Karpas-422 (cell line): ENCODE data around the gene TEX2. TPM values are rescaled to one million over a fixed set of nuclear protein-coding genes. Genes with fewer than 3 reads are reported as not detected.
"Not testable (repeated sequence)": the region's sequence is repeated elsewhere in the genome, so short reads cannot be mapped to it uniquely, and the experiment has no call there.

Experiments
- DNase-seq: peaks from one replicate; pipeline ENCODE4 v3.0.0-alpha.2; 2015
- H2AFZ ChIP-seq: fragments of 200-600 bp; sonication (generic); 2 replicates; pipeline ENCODE4 v1.6.1; 2014; ENCODE audit warnings: antibody characterized with exemption, low read length, mixed read lengths
- H3K27ac ChIP-seq: fragments of 200-600 bp; sonication (generic); 2 replicates; pipeline ENCODE4 v1.5.1; 2014; ENCODE audit warnings: mild to moderate bottlenecking, low read length, moderate library complexity
- H3K27me3 ChIP-seq: fragments of 200-600 bp; sonication (generic); 2 replicates; pipeline ENCODE4 v1.6.1; 2014; ENCODE audit warnings: low read length, mixed read lengths
- H3K36me3 ChIP-seq: fragments of 200-600 bp; sonication (generic); 2 replicates; pipeline ENCODE4 v1.6.1; 2014; ENCODE audit warnings: low read length, mixed read lengths; ENCODE audit not compliant: insufficient read depth
- H3K4me1 ChIP-seq: fragments of 200-600 bp; sonication (generic); 2 replicates; pipeline ENCODE4 v1.6.1; 2014; ENCODE audit warnings: mild to moderate bottlenecking, low read length, mixed read lengths
- H3K4me2 ChIP-seq: fragments of 200-600 bp; sonication (generic); 2 replicates; pipeline ENCODE4 v1.6.1; 2014; ENCODE audit warnings: low read length, low read depth, mild to moderate bottlenecking; ENCODE audit not compliant: poor library complexity, severe bottlenecking
- H3K4me3 ChIP-seq: fragments of 200-600 bp; sonication (generic); 2 replicates; pipeline ENCODE4 v1.5.1; 2014; ENCODE audit warnings: mild to moderate bottlenecking, antibody characterized with exemption, low read length, mixed read lengths
- H3K79me2 ChIP-seq: fragments of 200-600 bp; sonication (generic); 2 replicates; pipeline ENCODE4 v1.6.1; 2014; ENCODE audit warnings: mild to moderate bottlenecking, low read length, mixed read lengths
- H3K9ac ChIP-seq: fragments of 200-600 bp; sonication (generic); 2 replicates; pipeline ENCODE4 v1.6.0; 2014; ENCODE audit warnings: low read length
- H3K9me2 ChIP-seq: fragments of 200-600 bp; sonication (generic), shearing (Covaris generic); replicated peaks from 2 replicates; pipeline ENCODE4 v1.6.0; 2014; ENCODE audit warnings: mild to moderate bottlenecking, low read length, moderate library complexity; ENCODE audit not compliant: insufficient read depth
- H3K9me3 ChIP-seq: fragments of 300-700, 200-600 bp; sonication (generic); 2 replicates; pipeline ENCODE4 v1.6.1; 2014; ENCODE audit warnings: low read length, mixed read lengths
- H4K20me1 ChIP-seq: fragments of 200-600 bp; sonication (generic); 2 replicates; pipeline ENCODE4 v1.6.1; 2014; ENCODE audit warnings: mild to moderate bottlenecking, antibody characterized with exemption, low read length, low read depth; ENCODE audit not compliant: insufficient read depth
- total RNA-seq: library from RNA; depleted of rRNA; stranded (reverse); fragments of >200 nt; shearing (Covaris generic); gene quantifications from 2 replicates; pipeline ENCODE4 v1.2.3, GENCODE V29; 2014; ENCODE audit warnings: low replicate concordance

TEX2 gene
- total RNA-seq, 1 experiment from 2014 or later = 5.5 TPM

- no peaks in the 10 kb centered on the region for H3K9me2 ChIP-seq
- H3K79me2 ChIP-seq = no peaks in the 10 kb centered on the region
- H3K9me3 ChIP-seq = no peaks in the 10 kb centered on the region
- H3K27me3 ChIP-seq = no peaks in the 10 kb centered on the region
- no peaks in the 10 kb centered on the region for H3K36me3 ChIP-seq
- no peak overlapping the region for H2AFZ ChIP-seq
- no peak for DNase-seq
- H3K4me2 ChIP-seq = no peak overlapping the region
- H3K9ac ChIP-seq = no peak overlapping the region
- H3K27ac ChIP-seq = no peak overlapping the region
- no peak overlapping the region for H3K4me3 ChIP-seq
- H3K4me1 ChIP-seq = no peaks in the 10 kb centered on the region
- H4K20me1 ChIP-seq = no peaks in the 10 kb centered on the region
Measured at GRCh38 chr17:64172510-64172909, 90.5 kb downstream of the TEX2 start.

DNA sequence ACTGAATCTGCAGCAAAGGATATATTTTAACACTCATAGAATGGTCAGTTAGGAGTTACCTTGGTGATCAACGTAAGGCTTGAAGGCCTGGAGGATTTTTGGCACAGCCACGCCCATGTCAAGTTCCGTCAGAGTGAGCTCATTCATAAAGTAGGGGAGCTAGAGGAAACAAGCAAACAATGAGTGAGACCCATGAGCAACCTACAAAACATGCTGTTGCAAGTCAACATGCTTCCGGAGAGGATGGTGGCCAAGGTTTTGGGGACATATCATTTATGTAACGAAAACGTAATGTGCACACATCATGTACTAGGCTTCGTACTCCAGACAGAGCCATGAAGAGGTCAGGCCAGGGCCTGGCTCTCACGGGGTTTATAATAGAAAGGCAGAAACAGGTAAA lies 92.0 kb downstream of the TEX2 start:
- H3K9ac ChIP-seq = no peak overlapping the region
- no peak overlapping the region for H2AFZ ChIP-seq
- no peaks in the 10 kb centered on the region for H3K27me3 ChIP-seq
- no peak overlapping the region for H3K4me3 ChIP-seq
- H3K9me2 ChIP-seq = no peaks in the 10 kb centered on the region
- no peaks in the 10 kb centered on the region for H3K9me3 ChIP-seq
- no peak for DNase-seq
- no peaks in the 10 kb centered on the region for H3K79me2 ChIP-seq
- H3K36me3 ChIP-seq = no peaks in the 10 kb centered on the region
- H4K20me1 ChIP-seq = no peaks in the 10 kb centered on the region
- H3K4me2 ChIP-seq = no peak overlapping the region
- no peaks in the 10 kb centered on the region for H3K4me1 ChIP-seq
- H3K27ac ChIP-seq = no peak overlapping the region

- H4K20me1 ChIP-seq = no peaks in the 10 kb centered on the region
- no peaks in the 10 kb centered on the region for H3K36me3 ChIP-seq
- H3K4me3 ChIP-seq = no peak overlapping the region
- no peak overlapping the region for H3K9ac ChIP-seq
- H3K4me1 ChIP-seq = no peaks in the 10 kb centered on the region
- H3K9me3 ChIP-seq = no peaks in the 10 kb centered on the region
- H3K9me2 ChIP-seq = no peaks in the 10 kb centered on the region
- no peak overlapping the region for H3K4me2 ChIP-seq
- H2AFZ ChIP-seq = no peak overlapping the region
- H3K27me3 ChIP-seq = no peaks in the 10 kb centered on the region
- no peaks in the 10 kb centered on the region for H3K79me2 ChIP-seq
- no peak overlapping the region for H3K27ac ChIP-seq
- no peak for DNase-seq
Measured at GRCh38 chr17:64170286-64170685, 92.8 kb downstream of the TEX2 start.

DNA sequence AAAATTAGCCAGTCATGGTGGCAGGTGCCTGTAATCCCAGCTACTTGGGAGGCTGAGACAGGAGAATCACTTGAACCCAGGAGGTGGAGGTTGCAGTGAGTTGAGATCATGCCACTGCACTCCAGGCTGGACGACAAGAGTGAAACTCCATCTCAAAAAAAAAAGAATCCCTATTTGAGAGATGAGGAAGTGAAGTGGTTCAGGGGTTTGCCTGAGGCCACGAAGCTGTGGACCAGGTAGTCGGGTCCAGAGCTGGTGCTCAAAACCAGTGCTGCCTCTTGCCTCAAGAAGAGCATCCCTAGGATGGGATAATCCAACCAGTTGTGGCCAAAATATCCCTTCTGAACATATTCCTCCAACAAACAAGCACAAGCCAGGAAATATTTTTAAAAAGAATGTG lies 95.4 kb downstream of the TEX2 start:
- not testable (repeated sequence) for H3K9me2 ChIP-seq, H2AFZ ChIP-seq, H3K4me3 ChIP-seq, H4K20me1 ChIP-seq, H3K79me2 ChIP-seq, H3K9ac ChIP-seq, H3K4me2 ChIP-seq, H3K36me3 ChIP-seq, H3K9me3 ChIP-seq, H3K4me1 ChIP-seq, DNase-seq, H3K27me3 ChIP-seq, H3K27ac ChIP-seq

- Histone ChIP-seq H2AFZ (no peak overlapping the region), H4K20me1 (no peaks in the 10 kb centered on the region), H3K9me3 (no peaks in the 10 kb centered on the region), H3K36me3 (no peaks in the 10 kb centered on the region), H3K79me2 (no peaks in the 10 kb centered on the region), H3K9ac (no peak overlapping the region), H3K4me2 (no peak overlapping the region), H3K27ac (no peak overlapping the region), H3K27me3 (no peaks in the 10 kb centered on the region), H3K4me1 (no peaks in the 10 kb centered on the region), H3K9me2 (no peaks in the 10 kb centered on the region), H3K4me3 (no peak overlapping the region)
- DNase-seq = no peak
Measured at GRCh38 chr17:64166876-64167275, 96.2 kb downstream of the TEX2 start.

DNA sequence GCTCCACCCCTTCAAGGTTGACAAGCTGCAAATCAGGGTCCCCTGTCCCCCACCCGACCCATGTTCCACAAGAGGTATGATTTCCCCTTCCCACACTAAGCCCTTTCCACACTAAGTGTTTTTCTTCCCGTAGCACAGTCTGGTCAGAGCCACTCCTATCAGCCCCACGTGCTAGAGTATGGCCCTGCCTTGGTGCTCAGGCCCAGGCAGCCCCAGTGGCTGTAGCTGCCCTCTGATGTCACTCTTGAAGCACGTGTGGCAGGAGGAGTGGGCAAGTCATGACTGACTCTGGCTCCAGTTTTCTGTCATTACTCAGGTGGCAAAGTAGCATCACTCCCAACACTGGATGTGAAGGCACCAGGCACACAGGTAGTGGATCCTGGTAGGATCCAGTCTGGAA lies 97.7 kb downstream of the TEX2 start:
- Histone ChIP-seq H2AFZ (no peak overlapping the region), H4K20me1 (no peaks in the 10 kb centered on the region), H3K9me3 (no peaks in the 10 kb centered on the region), H3K4me1 (no peaks in the 10 kb centered on the region), H3K4me2 (no peak overlapping the region), H3K79me2 (no peaks in the 10 kb centered on the region), H3K27me3 (no peaks in the 10 kb centered on the region), H3K9ac (no peak overlapping the region), H3K36me3 (no peaks in the 10 kb centered on the region), H3K27ac (no peak overlapping the region), H3K9me2 (no peaks in the 10 kb centered on the region), H3K4me3 (no peak overlapping the region)
- DNase-seq = no peak

DNA sequence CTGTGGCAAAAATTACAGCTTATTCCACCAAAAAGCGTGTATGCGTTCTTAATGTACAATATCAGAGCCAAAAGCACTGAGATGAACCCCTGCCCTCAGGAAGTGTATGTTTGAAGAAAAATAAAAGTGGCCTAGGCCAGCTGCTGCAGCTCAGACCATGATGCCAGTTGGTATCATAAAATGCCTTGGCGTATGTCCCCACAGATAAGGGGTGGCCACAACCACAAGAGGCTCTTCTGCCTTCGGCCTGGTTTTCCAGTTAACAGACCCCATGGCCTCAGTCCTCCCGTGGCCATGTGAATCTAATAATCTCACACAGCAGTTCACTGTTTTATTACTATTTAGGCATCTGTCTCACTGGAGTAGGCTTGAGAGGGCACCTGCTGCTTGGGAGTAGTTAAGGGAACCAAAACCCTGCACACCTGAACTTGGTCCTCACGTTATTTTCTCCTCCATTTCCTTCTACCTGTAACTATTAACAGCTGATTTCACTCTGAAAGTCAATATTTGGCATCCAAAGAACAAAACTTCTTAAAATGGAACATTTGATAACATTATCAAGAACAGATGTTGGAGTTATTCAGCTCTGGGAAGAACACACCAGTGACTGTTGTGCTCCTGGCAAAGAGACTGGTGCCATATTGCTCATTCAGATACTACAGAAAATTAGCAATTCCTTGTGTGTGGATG lies 98.3 kb downstream of the TEX2 start:
- H3K4me3 ChIP-seq = no peak overlapping the region
- H3K9me2 ChIP-seq = no peaks in the 10 kb centered on the region
- H3K27ac ChIP-seq = no peak overlapping the region
- no peaks in the 10 kb centered on the region for H3K27me3 ChIP-seq
- H3K4me1 ChIP-seq = no peaks in the 10 kb centered on the region
- no peak overlapping the region for H3K4me2 ChIP-seq
- no peaks in the 10 kb centered on the region for H3K9me3 ChIP-seq
- no peaks in the 10 kb centered on the region for H3K79me2 ChIP-seq
- H2AFZ ChIP-seq = no peak overlapping the region
- no peak overlapping the region for H3K9ac ChIP-seq
- no peak for DNase-seq
- no peaks in the 10 kb centered on the region for H3K36me3 ChIP-seq
- H4K20me1 ChIP-seq = no peaks in the 10 kb centered on the region

DNA sequence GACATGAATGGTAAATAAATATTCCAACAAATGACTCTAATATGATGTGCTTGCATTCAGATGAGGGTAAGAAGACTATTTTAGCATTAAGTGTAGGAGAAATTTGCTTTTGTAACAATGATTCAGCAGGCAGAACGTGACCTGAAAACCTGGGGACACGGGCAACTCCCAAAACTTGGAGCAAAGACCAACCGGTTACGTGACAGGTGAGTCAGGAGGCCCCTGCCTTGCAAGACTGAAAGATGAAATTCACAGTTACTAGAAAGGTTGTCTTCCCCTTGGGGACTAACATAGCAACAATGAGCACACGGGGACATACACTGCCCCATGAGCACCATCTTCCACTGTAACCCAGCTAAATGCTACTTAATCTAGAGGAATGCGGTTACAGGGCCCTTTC lies 99.6 kb downstream of the TEX2 start:
- Histone ChIP-seq H4K20me1 (no peaks in the 10 kb centered on the region), H3K4me1 (no peaks in the 10 kb centered on the region), H3K4me2 (no peak overlapping the region), H3K9me2 (no peaks in the 10 kb centered on the region), H3K36me3 (no peaks in the 10 kb centered on the region), H3K79me2 (no peaks in the 10 kb centered on the region), H3K27ac (no peak overlapping the region), H3K9me3 (no peaks in the 10 kb centered on the region), H3K27me3 (no peaks in the 10 kb centered on the region), H2AFZ (no peak overlapping the region), H3K4me3 (no peak overlapping the region), H3K9ac (no peak overlapping the region)
- no peak for DNase-seq

DNA sequence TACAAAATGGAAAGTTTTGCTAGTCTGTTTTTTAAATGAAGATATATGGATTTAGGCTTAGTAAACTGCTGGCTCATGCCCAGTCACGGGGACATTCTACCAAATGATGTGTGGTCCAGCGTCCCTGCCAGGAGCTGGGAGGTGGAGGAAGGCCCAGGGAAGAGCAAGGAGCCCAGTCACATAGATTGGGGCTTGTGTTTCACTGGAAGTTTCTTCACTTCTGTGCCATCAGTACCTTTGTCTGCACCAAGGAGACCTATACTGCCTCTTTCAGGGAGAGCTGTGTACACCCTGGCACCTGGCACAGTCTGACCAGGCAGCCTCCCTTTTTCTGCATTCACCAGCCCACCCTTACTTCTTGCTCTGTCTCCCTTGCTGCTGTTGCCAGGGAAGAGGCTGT lies 100.5 kb downstream of the TEX2 start:
- Histone ChIP-seq H3K79me2 (no peaks in the 10 kb centered on the region), H3K4me1 (no peaks in the 10 kb centered on the region), H3K9ac (no peak overlapping the region), H3K9me2 (no peaks in the 10 kb centered on the region), H3K27ac (no peak overlapping the region), H2AFZ (no peak overlapping the region), H3K36me3 (no peaks in the 10 kb centered on the region), H4K20me1 (no peaks in the 10 kb centered on the region), H3K4me3 (no peak overlapping the region), H3K27me3 (no peaks in the 10 kb centered on the region), H3K4me2 (no peak overlapping the region), H3K9me3 (no peaks in the 10 kb centered on the region)
- no peak for DNase-seq
